ENCODE data around the gene EPHA10.
A peak's percentile ranks its signal among the peaks of the same experiment; 100 is the strongest.

EPHA10 gene

DNA sequence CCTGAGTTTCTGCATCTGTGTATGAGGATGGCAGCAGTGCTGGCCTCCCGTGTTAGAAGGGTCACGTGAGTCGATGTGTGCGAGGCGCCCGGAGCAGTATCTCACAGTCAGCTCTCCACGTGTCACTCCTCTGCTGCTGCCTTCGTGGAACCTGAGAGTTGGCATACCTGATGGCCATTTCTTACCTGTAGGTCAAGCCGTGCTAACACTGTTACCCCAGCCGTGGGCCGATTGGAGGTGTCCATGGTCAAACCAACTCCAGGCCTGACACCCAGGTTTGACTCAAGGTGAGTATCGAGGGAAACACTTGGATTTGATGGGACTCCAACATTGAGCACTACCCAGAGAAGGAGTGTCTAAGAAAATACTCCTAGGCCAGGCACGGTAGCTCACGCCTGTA, 61.9 kb downstream of the EPHA10 start:
- Histone ChIP-seq H3K4me3 (ENCODE audit: low read depth, low read length) (no peak overlapping the region), H3K4me1 (ENCODE audit: control insufficient read depth, insufficient read depth, low read length) (no peaks in the 10 kb centered on the region), H3K9me3 (ENCODE audit: control insufficient read depth, insufficient read depth, low read depth, low read length) (no peaks in the 10 kb centered on the region), H3K36me3 (ENCODE audit: control insufficient read depth in 2 of 2, insufficient read depth in 1 of 2, low read length in 2 of 2) (peaks cover 63 to 95% of the 10 kb centered on the region in 2 experiments), H3K27ac (ENCODE audit: extremely low read depth, low read depth, low read length) (no peak overlapping the region)
- ChIA-PET POLR2A (no interaction called here), CTCF (interaction anchor here (0.6 kb wide), 1 partner anchor 10 kb away, joined by 3 read pairs; no protein-coding TSS in a partner anchor)
- TF ChIP-seq PRDM1 (tag by site-specific recombination; IDR thresholded peaks at IDR 0.05) (no peak), HOXC10 (CRISPR knock-in tag; IDR thresholded peaks at IDR 0.05) (no peak), ZNF221 (tag by site-specific recombination; IDR thresholded peaks at IDR 0.05; ENCODE audit: borderline replicate concordance) (no peak), ZNF624 (tag by site-specific recombination; IDR thresholded peaks at IDR 0.05) (no peak), ZNF544 (tag by site-specific recombination; IDR thresholded peaks at IDR 0.05) (no peak), ZNF48 (tag by site-specific recombination; IDR thresholded peaks at IDR 0.05) (no peak), ZNF530 (tag by site-specific recombination; IDR thresholded peaks at IDR 0.05; ENCODE audit: low read depth) (no peak), ZNF324 (tag by site-specific recombination; IDR thresholded peaks at IDR 0.05) (no peak), ZSCAN30 (tag by site-specific recombination; IDR thresholded peaks at IDR 0.05) (no peak), ZNF416 (tag by site-specific recombination; IDR thresholded peaks at IDR 0.05) (no peak), ZNF311 (tag by site-specific recombination; IDR thresholded peaks at IDR 0.05; ENCODE audit: borderline replicate concordance) (no peak), TSHZ1 (tag by site-specific recombination; IDR thresholded peaks at IDR 0.05; ENCODE audit: borderline replicate concordance) (no peak), ZNF302 (tag by site-specific recombination; IDR thresholded peaks at IDR 0.05; ENCODE audit: low read depth) (no peak)

DNA sequence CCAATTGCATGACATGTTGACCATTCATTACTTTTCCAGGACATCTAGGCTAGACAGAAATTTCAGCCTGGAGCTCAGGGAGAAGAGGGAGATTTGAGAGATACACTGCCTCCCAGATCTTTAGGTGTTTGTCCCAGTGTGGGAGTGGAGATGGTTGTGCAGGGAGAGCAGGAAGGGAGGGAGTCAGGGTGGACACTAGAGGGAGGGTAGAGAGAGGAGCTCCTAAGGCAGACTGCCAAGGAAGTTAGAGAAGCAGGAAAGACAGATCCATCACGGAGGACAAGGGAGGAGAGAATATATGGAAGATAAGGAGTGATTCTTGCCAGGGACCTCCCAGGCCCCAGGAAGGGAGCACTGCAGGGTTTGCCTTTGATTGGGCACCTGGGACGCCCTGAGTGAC, 63.9 kb downstream of the EPHA10 start:
- CTCF ChIA-PET = interaction anchor here (0.6 to 1.3 kb wide), 3 partner anchors 98 to 288 kb away, joined by 3 to 5 read pairs (median 3); no protein-coding TSS in a partner anchor
- Histone ChIP-seq H3K36me3 (ENCODE audit: control insufficient read depth in 2 of 2, insufficient read depth in 1 of 2, low read length in 2 of 2) (peaks cover 62 to 95% of the 10 kb centered on the region in 2 experiments), H3K4me3 (ENCODE audit: low read depth, low read length) (no peak overlapping the region), H3K4me1 (ENCODE audit: control insufficient read depth, insufficient read depth, low read length) (no peaks in the 10 kb centered on the region), H3K9me3 (ENCODE audit: control insufficient read depth, insufficient read depth, low read depth, low read length) (no peaks in the 10 kb centered on the region), H3K27ac (ENCODE audit: extremely low read depth, low read depth, low read length) (no peak overlapping the region)
- POLR2A ChIA-PET = interaction anchor here (0.7 kb wide), 1 partner anchor 8 kb away, joined by 3 read pairs; no protein-coding TSS in a partner anchor
- TF ChIP-seq ZFP41 (tag by site-specific recombination; IDR thresholded peaks at IDR 0.05; ENCODE audit: borderline replicate concordance) = no peak
- TF ChIP-seq MEIS1 (CRISPR knock-in tag; IDR thresholded peaks at IDR 0.05; ENCODE audit: borderline replicate concordance) = no peak
- TF ChIP-seq ZNF292 (tag by site-specific recombination; IDR thresholded peaks at IDR 0.05; ENCODE audit: borderline replicate concordance, low read depth) = no peak
- no peak for TF ChIP-seq ZNF2 (tag by site-specific recombination; IDR thresholded peaks at IDR 0.05)
- TF ChIP-seq SP7 (tag by site-specific recombination; IDR thresholded peaks at IDR 0.05) = no peak
- TF ChIP-seq ZNF600 (tag by site-specific recombination; IDR thresholded peaks at IDR 0.05) = peak; percentile 28; the same call in 1 of the 2 replicates
- TF ChIP-seq ZNF138 (tag by site-specific recombination; IDR thresholded peaks at IDR 0.05; ENCODE audit: borderline replicate concordance) = no peak

DNA sequence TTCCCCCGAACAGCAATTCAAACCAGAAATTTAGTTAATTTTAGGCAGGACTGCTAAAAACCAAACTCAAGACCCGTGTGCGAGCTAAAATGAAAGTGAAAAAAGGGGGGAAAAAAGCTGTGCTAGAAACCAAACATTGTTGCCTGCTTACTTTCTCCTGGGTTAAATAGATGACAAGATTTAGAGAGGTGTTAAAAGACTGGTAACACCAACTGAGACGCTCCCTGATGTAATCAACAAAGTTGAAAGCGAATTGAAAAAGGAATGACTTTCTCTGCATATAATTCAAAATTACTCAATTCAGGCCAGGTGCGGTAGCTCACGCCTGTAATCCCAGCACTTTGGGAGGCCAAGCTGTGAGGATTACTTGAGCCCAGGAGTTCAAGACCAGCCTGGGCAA, 65.8 kb downstream of the EPHA10 start:
- TF ChIP-seq ZNF202 (tag by site-specific recombination; IDR thresholded peaks at IDR 0.05; ENCODE audit: borderline replicate concordance) = no peak
- peak; percentile 74 for TF ChIP-seq PRDM1 (tag by site-specific recombination; IDR thresholded peaks at IDR 0.05)
- Histone ChIP-seq H3K4me1 (ENCODE audit: control insufficient read depth, insufficient read depth, low read length) (no peaks in the 10 kb centered on the region), H3K36me3 (ENCODE audit: control insufficient read depth in 2 of 2, insufficient read depth in 1 of 2, low read length in 2 of 2) (peaks cover 61 to 96% of the 10 kb centered on the region in 2 experiments), H3K4me3 (ENCODE audit: low read depth, low read length) (no peak overlapping the region), H3K9me3 (ENCODE audit: control insufficient read depth, insufficient read depth, low read depth, low read length) (no peaks in the 10 kb centered on the region), H3K27ac (ENCODE audit: extremely low read depth, low read depth, low read length) (no peak overlapping the region)
- ChIA-PET CTCF (interaction anchor here (1.4 kb wide), 1 partner anchor 96 kb away, joined by 3 read pairs; no protein-coding TSS in a partner anchor), POLR2A (interaction anchor here (1.0 to 1.2 kb wide), 2 partner anchors 8 to 12 kb away, joined by 3 to 4 read pairs; a partner anchor contains a TSS)
